Right hindlimb (tissue), 1 donor: ENCODE data around the gene POC1A.

Experiments used
- DNase-seq: peaks from one replicate; pipeline ENCODE4 v3.0.0-alpha.2; 2018

The POC1A gene

GRCh38 chr3:52150860-52151259 is 3.4 kb downstream of the POC1A start:
- no peak for DNase-seq

- no peak for DNase-seq
Measured at GRCh38 chr3:52150357-52150756, 3.9 kb downstream of the POC1A start.

- no peak for DNase-seq
Measured at GRCh38 chr3:52149726-52150125, 4.5 kb downstream of the POC1A start.

GRCh38 chr3:52149021-52149420 is 5.2 kb downstream of the POC1A start:
- DNase-seq, result no peak

- no peak for DNase-seq
Measured at GRCh38 chr3:52147804-52148203, 6.4 kb downstream of the POC1A start.

GRCh38 chr3:52146811-52147210 is 7.4 kb downstream of the POC1A start:
- DNase-seq, result no peak

GRCh38 chr3:52146189-52146588 is 8.0 kb downstream of the POC1A start:
- peak; percentile 16 for DNase-seq

GRCh38 chr3:52145736-52146110 is 8.5 kb downstream of the POC1A start:
- DNase-seq, result no peak

GRCh38 chr3:52144796-52145735 is 9.2 kb downstream of the POC1A start:
- no peak for DNase-seq

GRCh38 chr3:52144034-52144795 is 10.0 kb downstream of the POC1A start:
- peak; percentile 88 for DNase-seq

- DNase-seq, result no peak
Measured at GRCh38 chr3:52143616-52144015, 10.6 kb downstream of the POC1A start.

- no peak for DNase-seq
Measured at GRCh38 chr3:52143156-52143555, 11.1 kb downstream of the POC1A start.

GRCh38 chr3:52141751-52142150 is 12.5 kb downstream of the POC1A start:
- no peak for DNase-seq

GRCh38 chr3:52140769-52141168 is 13.5 kb downstream of the POC1A start:
- no peak for DNase-seq

GRCh38 chr3:52140000-52140399 is 14.2 kb downstream of the POC1A start:
- DNase-seq, result no peak

- DNase-seq, result no peak
Measured at GRCh38 chr3:52137311-52137710, 16.9 kb downstream of the POC1A start.

- no peak for DNase-seq
Measured at GRCh38 chr3:52136513-52136912, 17.7 kb downstream of the POC1A start.

- no peak for DNase-seq
Measured at GRCh38 chr3:52135332-52135731, 18.9 kb downstream of the POC1A start.

- DNase-seq, result no peak
Measured at GRCh38 chr3:52134761-52135160, 19.5 kb downstream of the POC1A start.

- no peak for DNase-seq
Measured at GRCh38 chr3:52132930-52133329, 21.3 kb downstream of the POC1A start.

- no peak for DNase-seq
Measured at GRCh38 chr3:52132041-52132440, 22.2 kb downstream of the POC1A start.

GRCh38 chr3:52130966-52131622 is 23.1 kb downstream of the POC1A start:
- DNase-seq, result no peak

GRCh38 chr3:52128118-52128683 is 26.0 kb downstream of the POC1A start:
- DNase-seq, result no peak
